ENCODE measurements around the gene PSMA5.

The PSMA5 gene

GRCh38 chr1:109369167-109369746 lies 57.0 kb downstream of the PSMA5 start:
- DNase-seq (ENCODE audit: low read depth in 2 of 2), result no peak

DNA sequence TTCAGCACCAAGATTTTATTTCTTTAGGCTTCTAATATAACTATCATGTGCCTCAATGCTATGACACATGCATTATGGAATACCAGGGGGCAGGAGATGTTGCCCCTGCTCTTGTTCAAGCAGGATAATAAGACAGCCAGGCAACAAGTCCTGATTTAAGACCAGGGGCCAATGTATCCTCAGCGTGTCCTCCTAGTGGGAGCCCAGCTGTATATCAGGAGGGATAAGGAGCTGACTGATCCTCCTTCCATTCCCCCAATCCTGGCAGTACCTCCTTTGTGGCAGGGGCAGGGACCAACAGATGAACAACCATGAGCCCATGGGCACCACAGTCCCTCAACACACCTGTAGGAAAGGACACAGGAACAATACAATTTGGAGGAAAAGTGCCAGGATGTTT lies 57.8 kb downstream of the PSMA5 start:
- no peak for DNase-seq (ENCODE audit: low read depth in 2 of 2)

DNA sequence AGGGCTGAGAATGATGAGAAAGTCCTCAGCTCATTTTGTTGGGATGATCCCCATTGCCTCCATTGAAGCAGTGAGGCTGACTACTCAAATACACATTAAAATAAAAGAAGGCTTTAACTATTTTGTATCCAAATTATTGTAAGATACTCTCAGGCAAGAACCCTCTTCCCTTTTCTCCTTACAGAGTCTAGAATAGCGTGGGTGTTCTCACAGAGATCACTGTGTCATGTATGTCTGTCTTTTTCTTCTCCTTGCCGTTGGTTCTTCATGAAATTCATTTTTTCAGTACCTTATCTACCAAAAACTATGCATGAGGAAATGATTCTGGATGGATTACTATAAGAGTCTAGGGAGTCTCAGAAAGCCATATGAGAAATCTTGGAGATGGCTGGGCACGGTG lies 58.6 kb downstream of the PSMA5 start:
- no peak for DNase-seq (ENCODE audit: low read depth in 2 of 2)

- DNase-seq (ENCODE audit: low read depth in 2 of 2), result no peak
Measured at GRCh38 chr1:109365642-109366204, 60.5 kb downstream of the PSMA5 start.

DNA sequence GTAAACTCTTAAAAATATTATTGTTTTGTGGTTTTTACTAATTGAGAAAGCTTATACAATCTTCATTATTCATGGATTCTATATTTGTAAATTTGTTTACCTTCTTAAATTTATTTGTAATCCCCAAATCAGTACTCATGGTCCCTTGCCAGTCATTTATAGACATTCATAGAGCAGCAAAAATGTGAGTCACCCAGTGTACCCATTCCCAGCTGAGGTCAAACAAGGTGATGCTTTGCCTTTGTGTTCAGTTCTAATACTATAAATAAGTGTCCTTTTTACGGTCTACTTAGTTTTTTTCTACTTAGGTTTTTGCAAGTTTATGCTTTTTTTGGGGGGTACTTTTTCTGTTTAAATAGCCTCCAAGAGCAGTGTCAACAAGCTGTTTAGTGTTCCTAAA lies 64.6 kb downstream of the PSMA5 start:
- DNase-seq (ENCODE audit: low read depth in 2 of 2), result no peak

DNA sequence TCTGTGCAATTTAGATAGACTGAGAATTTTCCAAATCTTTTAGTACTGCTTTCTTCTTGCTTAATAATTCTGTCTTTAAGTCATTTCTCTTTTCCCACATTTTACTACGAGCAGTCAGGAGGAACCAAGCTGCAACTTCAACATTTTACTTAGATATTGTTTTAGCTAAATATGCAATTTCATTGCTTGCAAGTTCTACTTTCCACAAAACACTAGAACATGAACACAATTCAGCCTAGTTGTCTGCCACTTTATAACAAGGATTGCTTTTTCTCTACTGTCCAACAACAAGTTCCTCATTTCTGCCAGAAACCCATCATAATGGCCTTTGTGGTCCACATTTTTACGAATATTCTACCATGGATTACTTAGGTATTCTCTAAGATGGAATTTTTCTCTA lies 65.2 kb downstream of the PSMA5 start:
- DNase-seq (ENCODE audit: low read depth in 2 of 2), result no peak

GRCh38 chr1:109357616-109358015 lies 68.6 kb downstream of the PSMA5 start:
- no peak for DNase-seq (ENCODE audit: low read depth in 2 of 2)

- no peak for DNase-seq (ENCODE audit: low read depth in 2 of 2)
Measured at GRCh38 chr1:109356915-109357314, 69.3 kb downstream of the PSMA5 start.

DNA sequence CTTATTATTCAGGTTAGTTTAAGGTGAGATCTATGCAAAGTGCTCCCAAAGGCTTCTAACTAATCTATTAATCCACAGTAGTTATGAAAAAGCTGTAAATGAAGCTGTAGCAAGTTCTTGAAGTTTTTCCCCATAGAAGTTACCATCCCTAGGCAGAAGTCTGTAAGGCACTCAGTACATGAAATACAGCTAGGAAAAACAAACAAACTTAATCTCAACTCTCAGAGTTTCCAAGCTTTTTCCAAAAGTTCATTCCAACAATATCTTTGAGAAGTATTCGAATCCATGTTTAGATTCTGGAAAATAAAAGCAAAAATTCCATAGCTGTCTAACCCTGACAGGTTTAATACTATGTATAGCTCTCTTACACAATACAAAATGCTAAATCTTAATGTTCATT lies 69.7 kb downstream of the PSMA5 start:
- no peak for DNase-seq (ENCODE audit: low read depth in 2 of 2)

DNA sequence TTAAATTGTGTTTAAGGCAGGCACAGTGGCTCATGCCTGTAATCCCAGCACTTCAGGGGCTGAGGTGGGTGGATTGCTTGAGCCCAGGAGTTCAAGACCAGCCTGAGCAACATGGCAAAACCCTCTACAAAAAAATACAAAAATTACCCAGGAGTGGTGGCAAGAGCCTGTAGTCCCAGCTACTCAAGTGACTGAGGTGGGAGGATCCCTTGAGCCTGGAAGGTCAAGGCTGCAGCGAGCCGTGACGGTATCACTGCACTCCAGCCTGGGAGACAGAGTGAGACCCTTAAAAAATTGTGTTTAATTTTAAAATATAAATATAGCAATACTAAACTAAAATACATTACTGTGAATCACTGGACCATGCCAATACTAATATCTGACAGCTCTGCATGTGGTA lies 71.3 kb downstream of the PSMA5 start:
- DNase-seq (ENCODE audit: low read depth in 2 of 2), result no peak

- DNase-seq (ENCODE audit: low read depth in 2 of 2), result no peak
Measured at GRCh38 chr1:109351457-109351856, 74.8 kb downstream of the PSMA5 start.

- DNase-seq (ENCODE audit: low read depth in 2 of 2), result no peak
Measured at GRCh38 chr1:109350655-109351054, 75.6 kb downstream of the PSMA5 start.

GRCh38 chr1:109350182-109350581 lies 76.1 kb downstream of the PSMA5 start:
- no peak for DNase-seq (ENCODE audit: low read depth in 2 of 2)
